Right lobe of liver (tissue), 6 donors: Measurements from ENCODE around the gene ZBTB7B. TPM values are rescaled to one million over a fixed set of nuclear protein-coding genes. Genes with fewer than 3 reads are reported as not detected.

ENCODE experiments used
- ATAC-seq, 4 donors: fragments of 200-7000 bp; cut with Tn5 transposase; one replicate each; pipeline ENCODE4 v1.9.1; 2020; ENCODE audit warnings: mild to moderate bottlenecking in 4 of 4, moderate library complexity in 4 of 4
- DNase-seq, 3 donors: peaks; one replicate each; pipeline ENCODE4 v3.0.0-alpha.2; 2020
- H3K27ac ChIP-seq, 3 donors: fragments of 200-600 bp; one replicate each; pipeline ENCODE4 v1.8.0; 2022
- H3K27me3 ChIP-seq, 2 donors: fragments of 200-600 bp; one replicate each; pipeline ENCODE4 v1.8.0; 2022
- H3K36me3 ChIP-seq, 4 donors: fragments of 200-600 bp; sonication (generic) in 1 of 4; one replicate each; pipeline versions ENCODE4 v1.5.1 to v1.8.0; 2017 to 2022; ENCODE audit warnings: control low read depth in 1 of 4
- H3K4me1 ChIP-seq, 4 donors: fragments of 200-600 bp; sonication (generic) in 1 of 4; one replicate each; pipeline versions ENCODE4 v1.5.1 to v1.8.0; 2017 to 2022; ENCODE audit warnings: control low read depth in 1 of 4
- H3K4me3 ChIP-seq, 3 donors: fragments of 200-600 bp; one replicate each; pipeline ENCODE4 v1.8.0; 2022
- H3K9me3 ChIP-seq, 4 donors: fragments of 200-600 bp; sonication (generic) in 1 of 4; one replicate each; pipeline versions ENCODE4 v1.5.1 to v1.8.0; 2017 to 2022; ENCODE audit warnings: control low read depth in 1 of 4
- POLR2A ChIP-seq: fragments of 450-650 bp; IDR thresholded peaks from one replicate; pipeline ENCODE4 v1.6.1; 2017; ENCODE audit warnings: antibody characterized with exemption, mild to moderate bottlenecking
- WGBS: methylation state at CpG from one replicate; pipeline ENCODE4 v1.1.6; 2018; ENCODE audit warnings: low coverage, low lambda C conversion rate; ENCODE audit not compliant: insufficient coverage; ENCODE audit errors: missing lambda C conversion rate; 5-methylcytosine and 5-hydroxymethylcytosine counted together
- intact Hi-C, 2 donors: fragments of 100-400 bp; cut with DNase I; formaldehyde crosslinking; loops; one replicate each; pipeline versions ENCODE4 v1.11.2 to v1.14.1; 2022
- total RNA-seq, 6 experiments: library from RNA; depleted of rRNA in 2 of 6; stranded (reverse); fragments of >200 nt in 2 of 6; fragmentation: NEBNext Ultra II Directional in 3 of 6; extraction: Animal tissue kit (Norgen Biotek cat#: 25700) in 3 of 6; gene quantifications; one replicate each; pipeline versions ENCODE4 v1.1.0 to v1.2.4, GENCODE V29; 2016 to 2023
- TF ChIP-seq, protein P1 (sequence below), 4 donors: fragments of 200-600 bp in 3 of 4; fragments of 450-650 bp in 1 of 4; IDR thresholded peaks; one replicate each; pipeline versions ENCODE4 v1.5.1 to v1.8.0; 2016 to 2022; ENCODE audit warnings: antibody characterized with exemption in 4 of 4, mild to moderate bottlenecking in 2 of 4
- donor health status: DM: no; HTN: yes; CAD: no.
- donor health status: DM: no; HTN: no; CAD: no.
- donor health status: DM: no; HTN: no; CAD: no.
- donor health status: DM: no; HTN: yes; CAD: no.
- donor health status: DM: no; HTN: yes; CAD: no.

Gene ZBTB7B
- total RNA-seq, 6 experiments from 2014 or later = 35.0 to 83.8 (median 38.8) TPM

DNA sequence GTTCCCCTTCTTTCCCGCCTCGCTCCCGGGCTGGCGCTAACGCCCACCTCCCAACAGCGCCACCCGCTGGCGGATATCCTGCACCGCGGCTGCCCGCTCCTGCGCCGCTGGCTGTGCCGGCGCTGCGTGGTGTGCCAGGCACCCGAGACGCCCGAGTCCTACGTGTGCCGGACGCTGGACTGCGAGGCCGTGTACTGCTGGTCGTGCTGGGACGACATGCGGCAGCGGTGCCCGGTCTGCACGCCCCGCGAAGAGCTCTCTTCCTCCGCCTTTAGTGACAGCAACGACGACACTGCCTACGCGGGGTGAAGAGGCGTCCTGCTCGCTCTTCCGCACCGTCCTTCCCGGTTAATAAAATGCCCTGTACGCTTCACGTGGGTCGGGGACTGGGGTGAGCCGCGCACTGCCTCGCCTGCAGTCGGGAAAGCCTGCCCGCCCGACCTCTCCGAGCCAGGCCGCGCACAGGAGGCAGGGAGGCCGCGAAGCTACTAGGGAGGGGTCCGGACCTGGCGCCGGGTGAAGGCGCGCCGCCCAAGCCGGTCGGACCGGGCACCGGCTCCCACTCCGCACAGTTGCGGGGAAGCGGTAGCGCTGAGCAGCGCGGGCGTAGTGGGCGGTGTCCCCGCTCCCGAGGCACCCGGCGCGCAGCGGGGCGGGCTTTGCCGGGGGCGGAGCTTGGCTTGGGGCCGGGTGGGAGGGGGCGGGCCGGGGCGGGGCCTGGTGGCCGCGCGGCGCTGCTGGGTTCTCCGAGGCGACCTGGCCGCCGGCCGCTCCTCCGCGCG is 48.1 kb downstream of the ZBTB7B start, which contains the start of gene ADAM15:
TSS of gene ADAM15 (plus strand) at position 757 of the 782 bp plus-strand sequence. CDS start 71 bp downstream, outside the sequence.
- peak within 1 kb of the TSS; percentile 69 to 74 (median 70) for H3K4me3 ChIP-seq
- no peaks in the 10 kb centered on the region for H3K27me3 ChIP-seq
- 0% methylated on average over 12 of the region's 99 CpGs for WGBS
- H3K9me3 ChIP-seq = no peaks in the 10 kb centered on the region
- peak within 1 kb of the TSS; percentile 59 to 82 (median 79) for H3K27ac ChIP-seq
- intact Hi-C loops = loop anchor here (10.0 kb wide), 2 partner anchors 66 to 96 kb away; partner anchors contain the start of genes FLAD1 (in 1 of the 2) and PBXIP1 (in 1 of the 2)
- DNase-seq = peak; percentile 89 to 91 (median 91)
- peaks cover 0 to 22% (median 10%) of the 10 kb centered on the region in 4 donors for H3K4me1 ChIP-seq
- H3K36me3 ChIP-seq = peaks cover 0 to 5% (median 0%) of the 10 kb centered on the region in 4 donors
- TF ChIP-seq, protein P1, sequence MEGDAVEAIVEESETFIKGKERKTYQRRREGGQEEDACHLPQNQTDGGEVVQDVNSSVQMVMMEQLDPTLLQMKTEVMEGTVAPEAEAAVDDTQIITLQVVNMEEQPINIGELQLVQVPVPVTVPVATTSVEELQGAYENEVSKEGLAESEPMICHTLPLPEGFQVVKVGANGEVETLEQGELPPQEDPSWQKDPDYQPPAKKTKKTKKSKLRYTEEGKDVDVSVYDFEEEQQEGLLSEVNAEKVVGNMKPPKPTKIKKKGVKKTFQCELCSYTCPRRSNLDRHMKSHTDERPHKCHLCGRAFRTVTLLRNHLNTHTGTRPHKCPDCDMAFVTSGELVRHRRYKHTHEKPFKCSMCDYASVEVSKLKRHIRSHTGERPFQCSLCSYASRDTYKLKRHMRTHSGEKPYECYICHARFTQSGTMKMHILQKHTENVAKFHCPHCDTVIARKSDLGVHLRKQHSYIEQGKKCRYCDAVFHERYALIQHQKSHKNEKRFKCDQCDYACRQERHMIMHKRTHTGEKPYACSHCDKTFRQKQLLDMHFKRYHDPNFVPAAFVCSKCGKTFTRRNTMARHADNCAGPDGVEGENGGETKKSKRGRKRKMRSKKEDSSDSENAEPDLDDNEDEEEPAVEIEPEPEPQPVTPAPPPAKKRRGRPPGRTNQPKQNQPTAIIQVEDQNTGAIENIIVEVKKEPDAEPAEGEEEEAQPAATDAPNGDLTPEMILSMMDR (IDR thresholded peaks at IDR 0.05) = peak; percentile 90 to 99 (median 98)
- TF ChIP-seq POLR2A = peak; percentile 55
- ATAC-seq = peak; percentile 79 to 89 (median 84)

DNA sequence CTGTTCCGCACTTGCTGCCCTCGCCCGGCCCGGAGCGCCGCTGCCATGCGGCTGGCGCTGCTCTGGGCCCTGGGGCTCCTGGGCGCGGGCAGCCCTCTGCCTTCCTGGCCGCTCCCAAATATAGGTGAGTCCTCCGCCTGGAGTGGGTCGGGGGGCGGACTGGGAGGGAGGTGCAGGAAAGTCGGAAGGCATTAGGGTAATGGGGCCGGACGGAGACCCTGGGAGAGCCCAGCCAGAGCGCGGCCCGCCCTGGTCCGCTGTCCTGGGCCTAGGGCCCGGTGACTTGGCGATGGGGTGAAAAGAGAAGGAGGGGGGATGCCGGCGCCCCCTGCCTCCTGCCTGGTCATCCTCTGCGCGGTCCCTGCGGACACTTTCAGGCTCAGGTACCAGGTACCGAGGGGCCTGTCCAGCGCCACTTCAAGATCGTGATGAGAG is 48.8 kb downstream of the ZBTB7B start:
- Histone ChIP-seq H3K27ac (peak overlapping the region; percentile 16 to 60 (median 57)), H3K9me3 (no peaks in the 10 kb centered on the region), H3K27me3 (no peaks in the 10 kb centered on the region), H3K4me3 (peak overlapping the region; percentile 69 to 74 (median 70)), H3K36me3 (peaks cover 0 to 5% (median 0%) of the 10 kb centered on the region in 4 donors), H3K4me1 (peaks cover 0 to 22% (median 10%) of the 10 kb centered on the region in 4 donors)
- 0% methylated on average over 8 of the region's 31 CpGs for WGBS
- intact Hi-C loops = loop anchor here (10.0 kb wide), 2 partner anchors 67 to 97 kb away; partner anchors contain the start of genes FLAD1 (in 1 of the 2) and PBXIP1 (in 1 of the 2)
- DNase-seq = peak in 1 of 3 donors; percentile 48
- ATAC-seq = peak; percentile 1 to 17 (median 2)
- TF ChIP-seq POLR2A = no peak
- TF ChIP-seq, protein P1 (IDR thresholded peaks at IDR 0.05) = no peak

DNA sequence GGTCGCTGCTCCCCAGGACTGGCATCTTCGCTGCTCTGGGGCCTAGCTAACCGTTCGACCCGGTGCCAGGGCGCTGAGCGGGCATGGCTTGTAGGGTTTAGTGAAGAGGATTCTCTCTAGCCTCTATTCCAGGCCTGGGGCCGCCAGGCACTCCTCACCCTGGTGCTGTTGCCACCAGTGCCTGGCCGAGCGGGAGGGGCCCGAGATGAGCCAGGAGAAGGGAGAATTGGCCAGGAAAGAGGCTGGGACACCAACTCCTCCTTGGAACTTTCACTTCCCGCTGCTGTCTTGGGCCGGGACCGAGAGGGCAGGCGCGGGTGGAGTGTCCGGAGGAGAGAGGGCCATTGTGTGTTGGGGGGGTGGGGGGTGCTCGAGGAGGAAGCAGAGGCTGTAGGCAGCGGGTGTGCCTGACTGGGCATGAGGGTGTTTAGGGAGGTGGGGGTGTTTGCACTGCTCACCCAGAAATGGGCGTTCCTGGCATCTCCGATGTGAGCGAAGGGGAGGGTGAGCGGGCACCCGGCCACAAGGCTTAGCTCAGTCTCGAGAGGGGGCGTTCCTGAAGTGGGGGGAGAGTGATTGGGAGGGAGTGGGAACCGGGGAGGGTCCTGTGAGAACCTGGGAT is 49.3 kb downstream of the ZBTB7B start:
- ATAC-seq (peak; percentile 3 to 13 (median 10)), DNase-seq (peak; percentile 54 to 70 (median 68))
- intact Hi-C loops = loop anchor here (10.0 kb wide), 2 partner anchors 67 to 97 kb away; partner anchors contain the start of genes FLAD1 (in 1 of the 2) and PBXIP1 (in 1 of the 2)
- peak overlapping the region; percentile 69 to 74 (median 70) for H3K4me3 ChIP-seq
- WGBS = 0% methylated on average over 20 of the region's 27 CpGs
- no peaks in the 10 kb centered on the region for H3K9me3 ChIP-seq
- no peaks in the 10 kb centered on the region for H3K27me3 ChIP-seq
- H3K4me1 ChIP-seq = peaks cover 0 to 22% (median 10%) of the 10 kb centered on the region in 4 donors
- H3K36me3 ChIP-seq = peaks cover 0 to 5% (median 0%) of the 10 kb centered on the region in 4 donors
- H3K27ac ChIP-seq = peak overlapping the region; percentile 16 to 60 (median 57)
- TF ChIP-seq, protein P1 (IDR thresholded peaks at IDR 0.05) = no peak
- TF ChIP-seq POLR2A = no peak
